PC-9 (cell line): ENCODE results near the gene EXOSC3. TPM values are rescaled to one million over a fixed set of nuclear protein-coding genes. Genes with fewer than 3 reads are reported as not detected.
A peak's percentile ranks its signal among the peaks of the same experiment; 100 is the strongest.

Source experiments
- BruUV-seq: library from RNA; stranded (reverse); fragments of 400-500 nt; replicated peaks from 2 replicates; lab custom pipeline; 2021; lab: Mats Ljungman, UMichigan
- CTCF ChIA-PET: fragments of 300-600 bp; sonication (Branson Sonifier 250); formaldehyde crosslinking; loops from one replicate; lab custom pipeline; 2022; ENCODE audit warnings: antibody characterized with exemption; lab: Charles Lee
- POLR2A ChIA-PET: fragments of 300-600 bp; sonication (Branson Sonifier 250); formaldehyde crosslinking; loops from one replicate; lab custom pipeline; 2022; ENCODE audit warnings: antibody characterized with exemption; ENCODE audit not compliant: unreplicated experiment; lab: Charles Lee
- DNase-seq, 2 experiments: peaks; one replicate each; pipeline versions ENCODE4 v3.0.0 to v3.0.0-alpha.2; 2015 to 2022; ENCODE audit warnings: mixed read lengths in 1 of 2
- H2AFZ ChIP-seq: fragments of 200-600 bp; sonication (generic); 2 replicates; pipeline ENCODE4 v1.8.1; 2017; ENCODE audit warnings: antibody characterized with exemption
- H3F3A ChIP-seq: fragments of 200-600 bp; sonication (generic); 2 replicates; pipeline ENCODE4 v1.8.1; 2017; ENCODE audit warnings: antibody characterized with exemption, mild to moderate bottlenecking, low read depth; ENCODE audit not compliant: insufficient read depth
- H3K27ac ChIP-seq: fragments of 200-600 bp; sonication (generic); 2 replicates; pipeline ENCODE4 v1.6.1; 2016; ENCODE audit warnings: mixed run types
- H3K27me3 ChIP-seq: fragments of 200-600 bp; sonication (generic); 2 replicates; pipeline ENCODE4 v1.6.1; 2016; ENCODE audit warnings: low read depth, mixed run types; ENCODE audit not compliant: insufficient read depth
- H3K36me3 ChIP-seq: fragments of 200-600 bp; sonication (generic); 2 replicates; pipeline ENCODE4 v1.6.1; 2016; ENCODE audit warnings: low read depth, mixed run types
- H3K4me1 ChIP-seq: fragments of 200-600 bp; sonication (generic); replicated peaks from 2 replicates; pipeline ENCODE4 v1.6.1; 2016; ENCODE audit warnings: mixed run types; ENCODE audit not compliant: insufficient read depth
- H3K4me2 ChIP-seq: fragments of 200-600 bp; sonication (generic); 2 replicates; pipeline ENCODE4 v1.6.1; 2017; ENCODE audit warnings: mixed run types
- H3K4me3 ChIP-seq: fragments of 200-600 bp; sonication (generic); 2 replicates; pipeline ENCODE4 v1.6.1; 2016; ENCODE audit warnings: mixed run types
- H3K79me2 ChIP-seq: fragments of 200-600 bp; sonication (generic); 2 replicates; pipeline ENCODE4 v1.6.1; 2017; ENCODE audit warnings: low read depth, mixed run types
- H3K9me2 ChIP-seq: fragments of 200-600 bp; sonication (generic); 2 replicates; pipeline ENCODE4 v1.8.1; 2017; ENCODE audit warnings: mild to moderate bottlenecking; ENCODE audit not compliant: insufficient read depth
- H3K9me3 ChIP-seq: fragments of 200-600 bp; sonication (generic); 2 replicates; pipeline ENCODE4 v1.8.1; 2016; ENCODE audit warnings: low read depth; ENCODE audit not compliant: insufficient read depth
- H4K20me1 ChIP-seq: fragments of 200-600 bp; sonication (generic); 2 replicates; pipeline ENCODE4 v1.8.1; 2017; ENCODE audit not compliant: insufficient read depth
- CTCF ChIP-seq: fragments of 200-600 bp; sonication (generic); conservative IDR thresholded peaks from 2 replicates; pipeline ENCODE4 v1.6.1; 2017; ENCODE audit warnings: mixed run types, antibody characterized with exemption, mild to moderate bottlenecking, moderate library complexity
- EZH2 ChIP-seq: fragments of 200-600 bp; sonication (generic); IDR thresholded peaks from 2 replicates; pipeline ENCODE4 v1.8.0; 2017; ENCODE audit warnings: antibody characterized with exemption, low read depth
- intact Hi-C: fragments of 100-400 bp; cut with micrococcal nuclease; formaldehyde crosslinking; loops from one replicate; pipeline ENCODE4 v1.10.0; 2022; ENCODE audit not compliant: unreplicated experiment
- total RNA-seq: library from RNA; stranded (reverse); gene quantifications from 2 replicates; pipeline ENCODE4 v1.2.3, GENCODE V29; 2021

Gene EXOSC3
- total RNA-seq, 1 experiment from 2014 or later: 24.7 TPM

GRCh38 chr9:37760416-37761161, 24.3 kb downstream of the EXOSC3 start:
- Histone ChIP-seq H3K9me3 (no peaks in the 10 kb centered on the region), H3F3A (peaks cover 3% of the 10 kb centered on the region; the same call in 1 of the 2 replicates), H3K27me3 (no peaks in the 10 kb centered on the region), H4K20me1 (no peaks in the 10 kb centered on the region), H2AFZ (no peak overlapping the region), H3K4me1 (no peaks in the 10 kb centered on the region), H3K9me2 (no peaks in the 10 kb centered on the region), H3K36me3 (no peaks in the 10 kb centered on the region), H3K4me3 (no peak overlapping the region), H3K79me2 (no peaks in the 10 kb centered on the region), H3K4me2 (no peak overlapping the region), H3K27ac (peak overlapping the region; percentile 23; the same call in 1 of the 2 replicates)
- POLR2A ChIA-PET: no interaction called here
- BruUV-seq: no TSS peak
- TF ChIP-seq EZH2: no peak
- TF ChIP-seq CTCF: no peak
- intact Hi-C loops: no loop called here
- CTCF ChIA-PET: no interaction called here
- peak in 1 of 2 experiments; percentile 45 for DNase-seq

- Histone ChIP-seq H3K27me3 (no peaks in the 10 kb centered on the region), H3K4me3 (no peak overlapping the region), H3K9me3 (no peaks in the 10 kb centered on the region), H2AFZ (no peak overlapping the region), H3K4me2 (no peak overlapping the region), H4K20me1 (no peaks in the 10 kb centered on the region), H3K36me3 (no peaks in the 10 kb centered on the region), H3F3A (peaks cover 3% of the 10 kb centered on the region; the same call in 1 of the 2 replicates), H3K4me1 (0 out of 2 replicates have a peak, but pooled peaks cover 6% of the 10 kb centered on the region), H3K79me2 (0 out of 2 replicates have a peak, but pooled peaks cover 4% of the 10 kb centered on the region), H3K9me2 (no peaks in the 10 kb centered on the region), H3K27ac (no peak overlapping the region)
- intact Hi-C loops: no loop called here
- TF ChIP-seq CTCF (no peak), EZH2 (no peak)
- POLR2A ChIA-PET: no interaction called here
- no peak for DNase-seq
- BruUV-seq: no TSS peak
- CTCF ChIA-PET: no interaction called here
Measured at GRCh38 chr9:37758747-37759146, 26.1 kb downstream of the EXOSC3 start.

- no peaks in the 10 kb centered on the region for H4K20me1 ChIP-seq
- H3K9me2 ChIP-seq: no peaks in the 10 kb centered on the region
- H3K4me3 ChIP-seq: peak within 1 kb of the TSS; percentile 96
- H3F3A ChIP-seq: no peaks in the 10 kb centered on the region
- no peaks in the 10 kb centered on the region for H3K9me3 ChIP-seq
- 0 out of 2 replicates have a peak, but pooled peaks cover 6% of the 10 kb centered on the region for H3K4me1 ChIP-seq
- H3K27ac ChIP-seq: no peak within 1 kb of the TSS
- H2AFZ ChIP-seq: peak within 1 kb of the TSS; percentile 96
- H3K79me2 ChIP-seq: 0 out of 2 replicates have a peak, but pooled peaks cover 4% of the 10 kb centered on the region
- ChIA-PET POLR2A (no interaction called here), CTCF (no interaction called here)
- TSS peak; percentile 81 for BruUV-seq
- intact Hi-C loops: no loop called here
- TF ChIP-seq CTCF: no peak
- no peak for TF ChIP-seq EZH2
- no peaks in the 10 kb centered on the region for H3K36me3 ChIP-seq
- DNase-seq: peak; percentile 45 to 49
- peak within 1 kb of the TSS; percentile 82 for H3K4me2 ChIP-seq
- H3K27me3 ChIP-seq: no peaks in the 10 kb centered on the region
Measured at GRCh38 chr9:37753489-37754190, 31.2 kb downstream of the EXOSC3 start, which contains the start of gene TRMT10B. Gene TRMT10B (plus strand): TSS chr9:37753805. CDS start chr9:37761932, 8,127 bp downstream.
